HUES64 (cell line): ENCODE results near the gene ERMP1.

Source experiments
- H3K27ac ChIP-seq: 2 replicates; pipeline ENCODE4 v1.7.0; 2013; ENCODE audit warnings: low read depth, low read length, inconsistent platforms
- H3K27me3 ChIP-seq: 2 replicates; pipeline ENCODE4 v1.6.1; 2013; ENCODE audit warnings: mild to moderate bottlenecking, low read length; ENCODE audit not compliant: insufficient read depth
- H3K36me3 ChIP-seq: 2 replicates; pipeline ENCODE4 v1.6.1; 2013; ENCODE audit warnings: mild to moderate bottlenecking, low read length; ENCODE audit not compliant: insufficient read depth
- H3K4me1 ChIP-seq: 2 replicates; pipeline ENCODE4 v1.6.1; 2013; ENCODE audit warnings: mild to moderate bottlenecking, low read length, moderate library complexity; ENCODE audit not compliant: insufficient read depth
- H3K4me3 ChIP-seq: 2 replicates; pipeline ENCODE4 v1.5.1; 2013; ENCODE audit warnings: mild to moderate bottlenecking, low read length, moderate library complexity
- H3K9ac ChIP-seq: 2 replicates; pipeline ENCODE4 v1.6.1; 2013; ENCODE audit warnings: mild to moderate bottlenecking, low read depth, low read length
- H3K9me3 ChIP-seq: 2 replicates; pipeline ENCODE4 v1.6.1; 2013; ENCODE audit warnings: low read depth, low read length; ENCODE audit not compliant: insufficient read depth
- WGBS: fragments of 150-250, 120-280 bp; methylation state at CpG from one replicate; pipeline ENCODE4 v1.1.7; 2013; ENCODE audit warnings: missing lambda C conversion rate; 5-methylcytosine and 5-hydroxymethylcytosine counted together

Gene ERMP1

GRCh38 chr9:5736563-5737346 lies 96.2 kb downstream of the ERMP1 start:
- 100% methylated on average over 2 of the region's 2 CpGs for WGBS
- Histone ChIP-seq H3K9ac (no peak overlapping the region), H3K4me1 (no peaks in the 10 kb centered on the region), H3K4me3 (no peak overlapping the region), H3K9me3 (no peaks in the 10 kb centered on the region), H3K27ac (no peak overlapping the region), H3K27me3 (no peaks in the 10 kb centered on the region), H3K36me3 (peaks cover 27% of the 10 kb centered on the region; the same call in 1 of the 2 replicates)

- H3K36me3 ChIP-seq, result peaks cover 27% of the 10 kb centered on the region; the same call in 1 of the 2 replicates
- H3K9ac ChIP-seq, result no peak overlapping the region
- WGBS, result 93% methylated on average over 2 of the region's 2 CpGs
- H3K9me3 ChIP-seq, result no peaks in the 10 kb centered on the region
- H3K4me3 ChIP-seq, result no peak overlapping the region
- no peaks in the 10 kb centered on the region for H3K4me1 ChIP-seq
- no peaks in the 10 kb centered on the region for H3K27me3 ChIP-seq
- no peak overlapping the region for H3K27ac ChIP-seq
Measured at GRCh38 chr9:5735072-5735471, 97.8 kb downstream of the ERMP1 start.
